Aorta (tissue), 5 donors: ENCODE results near the gene ZBTB38. TPM values are rescaled to one million over a fixed set of nuclear protein-coding genes. Genes with fewer than 3 reads are reported as not detected.

Source experiments
- ATAC-seq: fragments of 200-7000 bp; cut with Tn5 transposase; one replicate; pipeline ENCODE4 v1.9.1; 2022; ENCODE audit warnings: moderate library complexity; ENCODE audit not compliant: low FRiP score
- DNase-seq, 2 donors: peaks; one replicate each; pipeline ENCODE4 v3.0.0-alpha.2; 2020
- H3K27ac ChIP-seq, 2 donors: one replicate each; pipeline ENCODE4 v1.5.1; 2013; ENCODE audit warnings: low read length in 2 of 2, mild to moderate bottlenecking in 2 of 2, moderate library complexity in 2 of 2, control low read depth in 1 of 2, inconsistent platforms in 1 of 2, low read depth in 1 of 2
- H3K27me3 ChIP-seq, 2 donors: one replicate each; pipeline ENCODE4 v1.6.1; 2013; ENCODE audit warnings: control low read depth in 1 of 2, low read length in 1 of 2, mild to moderate bottlenecking in 1 of 2, moderate library complexity in 1 of 2; ENCODE audit not compliant: insufficient read depth in 2 of 2, control insufficient read depth in 1 of 2
- H3K36me3 ChIP-seq, 2 donors: one replicate each; pipeline ENCODE4 v1.6.1; 2013; ENCODE audit warnings: control low read depth in 1 of 2, low read length in 1 of 2, mild to moderate bottlenecking in 1 of 2; ENCODE audit not compliant: insufficient read depth in 2 of 2, control insufficient read depth in 1 of 2
- H3K4me1 ChIP-seq, 2 donors: one replicate each; pipeline ENCODE4 v1.6.1; 2013; ENCODE audit warnings: low read length in 2 of 2, control low read depth in 1 of 2, mild to moderate bottlenecking in 1 of 2, moderate library complexity in 1 of 2; ENCODE audit not compliant: insufficient read depth in 2 of 2, control insufficient read depth in 1 of 2
- H3K4me3 ChIP-seq, 2 donors: one replicate each; pipeline ENCODE4 v1.5.1; 2013; ENCODE audit warnings: low read length in 2 of 2, control low read depth in 1 of 2, mild to moderate bottlenecking in 1 of 2
- H3K9me3 ChIP-seq: one replicate; pipeline ENCODE4 v1.6.1; 2013; ENCODE audit warnings: mild to moderate bottlenecking, low read length; ENCODE audit not compliant: control insufficient read depth
- WGBS, 2 donors: extraction: QIAGEN DNeasy Blood & Tissue Kit; methylation state at CpG; one replicate each; pipeline ENCODE4 v1.1.7; 2013; 5-methylcytosine and 5-hydroxymethylcytosine counted together
- intact Hi-C, 2 donors: fragments of 100-400 bp; cut with DNase I; formaldehyde crosslinking; loops; one replicate each; pipeline versions ENCODE4 v1.14.2 to v1.15.0; 2022
- polyA plus RNA-seq, 2 donors: library from polyadenylated mRNA; stranded (reverse); fragments of 200-250 nt; gene quantifications; one replicate each; pipeline ENCODE4 v1.2.3, GENCODE V29; 2013
- total RNA-seq, 2 donors: library from RNA; stranded (reverse); fragmentation: NEBNext Ultra II Directional; extraction: Animal tissue kit (Norgen Biotek cat#: 25700); gene quantifications; one replicate each; pipeline ENCODE4 v1.2.1, GENCODE V29; 2021
- donor health status: healthy with polysubstance abuse.
- donor health status: Bipolar disorder and iron deficiency.
- donor health status: DM: no; HTN: no; CAD: no.
- donor health status: DM: no; HTN: no; CAD: no.
- donor health status: DM: yes; HTN: yes; CAD: no.

Gene ZBTB38
- total and polyA plus RNA-seq, 4 donors: 21.2 to 139 (median 83.8) TPM

DNA sequence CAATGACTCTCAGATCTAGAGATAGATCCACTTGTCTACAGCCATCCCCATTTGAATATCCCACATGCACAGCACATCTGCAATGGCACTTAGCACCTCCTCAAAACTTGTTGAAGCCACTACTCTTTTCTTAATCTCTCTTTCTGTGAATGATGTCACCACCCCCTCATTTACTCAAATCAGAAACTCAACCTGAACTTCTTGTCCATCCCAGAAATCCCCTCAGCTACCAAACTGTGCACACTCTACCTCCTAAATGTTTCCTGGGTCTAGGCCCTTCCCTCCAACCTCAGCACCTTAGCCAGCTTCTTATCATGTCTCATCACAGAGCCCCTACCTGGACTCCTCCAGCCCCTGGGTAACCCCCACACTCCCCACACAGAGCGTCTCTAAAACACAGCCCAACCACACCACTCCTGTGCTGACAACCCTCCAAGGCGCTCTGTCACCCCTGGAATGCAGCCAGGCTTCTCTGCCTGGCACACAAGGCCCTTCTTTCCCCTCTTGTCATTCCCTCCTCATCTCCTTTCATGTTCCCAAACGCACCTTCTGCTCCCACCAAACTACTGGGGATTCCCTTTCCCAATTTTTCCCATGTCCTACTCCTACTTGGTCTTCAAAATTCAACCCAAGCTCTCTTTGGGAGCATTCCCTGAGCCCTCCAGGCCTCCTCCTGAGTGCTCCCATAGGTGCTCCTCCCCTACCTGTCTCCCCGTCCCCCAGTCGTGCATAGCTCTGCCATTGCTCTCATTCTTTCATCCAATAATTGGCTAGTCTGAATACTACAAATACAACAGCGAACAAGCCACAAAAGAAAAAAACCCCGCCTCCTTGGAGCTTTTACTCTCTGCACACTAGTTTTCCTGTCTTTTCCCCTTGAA lies 39.8 kb upstream of the ZBTB38 start:
- Histone ChIP-seq H3K4me1 (no peaks in the 10 kb centered on the region), H3K27me3 (no peaks in the 10 kb centered on the region), H3K27ac (no peak overlapping the region), H3K36me3 (no peaks in the 10 kb centered on the region), H3K4me3 (no peak overlapping the region), H3K9me3 (no peaks in the 10 kb centered on the region)
- no peak for ATAC-seq
- no peak for DNase-seq
- 84 to 86% methylated on average over 7 of the region's 7 CpGs for WGBS, 2 donors
- intact Hi-C loops: no loop called here

DNA sequence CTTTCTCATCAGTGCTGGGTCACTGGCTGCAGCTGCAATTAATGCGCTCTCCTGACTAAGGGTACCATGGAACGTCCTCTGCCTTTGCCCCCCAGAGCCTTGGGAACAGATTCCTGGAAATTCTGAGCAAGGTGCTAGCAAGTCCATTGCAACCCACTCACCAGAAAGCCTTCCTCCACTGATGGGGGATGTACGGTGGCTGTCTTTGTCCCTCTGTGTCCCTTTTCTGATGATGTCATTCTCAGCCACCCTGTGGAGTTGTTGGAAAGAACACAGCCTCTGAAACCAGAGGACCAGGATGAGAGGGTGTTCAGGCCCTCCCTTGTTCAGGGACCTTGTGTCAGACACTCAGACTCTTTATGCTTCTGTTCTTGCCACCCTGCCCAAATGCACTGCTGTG lies 38.1 kb upstream of the ZBTB38 start:
- no peak overlapping the region for H3K4me3 ChIP-seq
- no peak for DNase-seq
- no peaks in the 10 kb centered on the region for H3K36me3 ChIP-seq
- H3K4me1 ChIP-seq: no peaks in the 10 kb centered on the region
- no peak for ATAC-seq
- H3K9me3 ChIP-seq: no peaks in the 10 kb centered on the region
- intact Hi-C loops: no loop called here
- no peaks in the 10 kb centered on the region for H3K27me3 ChIP-seq
- H3K27ac ChIP-seq: no peak overlapping the region
- 91 to 94% methylated on average over 3 of the region's 3 CpGs for WGBS, 2 donors

DNA sequence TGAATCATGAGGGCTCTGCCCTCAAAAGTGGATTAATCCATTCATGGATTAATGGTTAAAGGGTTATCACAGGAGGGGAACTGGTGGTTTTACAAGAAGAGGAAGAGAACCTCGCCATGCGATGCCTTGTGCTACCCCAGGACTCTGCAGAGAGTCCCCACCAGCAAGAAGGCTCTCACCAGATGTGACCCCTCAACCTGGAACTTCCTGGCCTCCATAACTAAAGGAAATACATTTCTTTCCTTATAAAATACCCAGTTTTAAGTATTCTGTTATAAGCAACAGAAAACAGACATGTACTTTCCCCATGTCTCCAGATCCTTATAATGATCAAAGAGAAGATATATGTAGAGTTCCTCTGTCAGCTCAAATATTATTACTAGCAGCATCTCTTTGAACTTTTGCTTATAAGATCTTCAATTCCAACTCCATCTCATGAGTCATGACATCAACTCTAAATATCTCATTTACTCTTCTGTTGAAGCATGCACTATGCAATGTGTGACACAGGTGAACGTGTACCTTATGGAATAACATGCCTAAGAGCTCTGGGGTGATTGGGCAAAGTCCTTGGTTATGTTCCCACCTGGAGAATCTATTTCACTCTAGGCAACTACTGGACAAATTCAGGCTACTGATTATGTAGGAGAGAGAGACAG lies 37.5 kb upstream of the ZBTB38 start:
- DNase-seq: no peak
- 97 to 99% methylated on average over 3 of the region's 3 CpGs for WGBS, 2 donors

GRCh38 chr3:141331377-141332318 lies 36.7 kb upstream of the ZBTB38 start:
- DNase-seq (peak; percentile 85 to 92), ATAC-seq (peak; percentile 74)

More for the DNA sequence above, 37.5 kb upstream of the ZBTB38 start:
- H3K36me3 ChIP-seq: no peaks in the 10 kb centered on the region
- no peaks in the 10 kb centered on the region for H3K9me3 ChIP-seq
- intact Hi-C loops: no loop called here
- H3K27ac ChIP-seq: no peak overlapping the region
- no peak overlapping the region for H3K4me3 ChIP-seq
- no peaks in the 10 kb centered on the region for H3K27me3 ChIP-seq
- ATAC-seq: no peak
- H3K4me1 ChIP-seq: no peaks in the 10 kb centered on the region

GRCh38 chr3:141332416-141332815 lies 35.9 kb upstream of the ZBTB38 start:
- intact Hi-C loops: no loop called here
- H3K27ac ChIP-seq: no peak overlapping the region
- 85 to 86% methylated on average over 5 of the region's 5 CpGs for whole genome bisulfite sequencing, 2 donors
- ATAC-seq: no peak
- no peaks in the 10 kb centered on the region for H3K4me1 ChIP-seq
- H3K4me3 ChIP-seq: no peak overlapping the region
- no peaks in the 10 kb centered on the region for H3K36me3 ChIP-seq
- H3K27me3 ChIP-seq: no peaks in the 10 kb centered on the region
- DNase-seq: no peak
- no peaks in the 10 kb centered on the region for H3K9me3 ChIP-seq

More at GRCh38 chr3:141331377-141332318, 36.7 kb upstream of the ZBTB38 start:
- Histone ChIP-seq H3K9me3 (no peaks in the 10 kb centered on the region), H3K4me3 (no peak overlapping the region), H3K4me1 (no peaks in the 10 kb centered on the region), H3K27ac (no peak overlapping the region), H3K27me3 (no peaks in the 10 kb centered on the region), H3K36me3 (no peaks in the 10 kb centered on the region)
- intact Hi-C loops: no loop called here
- WGBS, 2 donors: 55 to 59% methylated on average over 9 of the region's 9 CpGs

DNA sequence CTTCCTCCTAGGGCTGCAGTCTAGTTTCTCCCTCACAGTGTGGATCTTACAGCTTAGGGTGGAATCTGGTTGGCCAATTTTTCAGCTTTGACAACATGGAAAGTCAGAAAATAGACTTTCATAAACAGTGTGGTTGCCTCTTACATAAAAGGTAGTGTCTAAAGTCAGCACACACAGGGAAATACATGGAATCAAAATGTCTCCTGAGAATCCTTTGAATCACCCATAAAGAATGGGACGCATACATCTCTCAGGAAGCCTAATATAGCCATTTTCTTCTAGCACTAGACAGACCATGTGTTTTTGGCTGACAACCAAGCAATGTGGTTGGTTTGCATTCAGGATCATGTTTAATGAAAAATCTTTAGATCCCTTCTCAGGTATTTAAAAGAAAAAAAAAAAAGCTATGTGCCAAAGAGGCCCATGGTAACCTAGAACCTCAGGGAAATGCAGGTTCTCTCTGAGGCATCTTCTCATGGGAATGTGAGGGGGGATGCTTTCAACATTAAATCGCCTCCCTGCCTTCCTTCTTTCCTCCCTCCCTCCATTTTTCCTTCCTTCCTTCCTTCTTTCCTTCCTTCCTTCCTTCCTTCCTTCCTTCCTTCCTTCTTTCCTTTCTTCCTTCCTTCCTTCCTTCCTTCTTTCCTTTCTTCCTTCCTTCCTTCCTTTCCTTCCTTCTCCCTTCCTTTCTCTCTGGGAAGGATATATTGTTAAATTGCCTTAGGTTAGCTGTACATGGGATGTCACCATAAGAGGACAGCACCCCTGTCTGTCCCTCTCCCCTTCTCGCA lies 34.3 kb upstream of the ZBTB38 start:
- Histone ChIP-seq H3K4me3 (no peak overlapping the region), H3K27me3 (no peaks in the 10 kb centered on the region), H3K27ac (no peak overlapping the region), H3K9me3 (no peaks in the 10 kb centered on the region), H3K36me3 (no peaks in the 10 kb centered on the region), H3K4me1 (no peaks in the 10 kb centered on the region)
- peak; percentile 6 for ATAC-seq
- 94 to 97% methylated on average over 3 of the region's 3 CpGs for WGBS, 2 donors
- intact Hi-C loops: no loop called here
- no peak for DNase-seq

GRCh38 chr3:141334627-141335250 lies 33.6 kb upstream of the ZBTB38 start:
- intact Hi-C loops: no loop called here
- WGBS, 2 donors: 90 to 93% methylated on average over 11 of the region's 11 CpGs
- Histone ChIP-seq H3K4me1 (no peaks in the 10 kb centered on the region), H3K27me3 (no peaks in the 10 kb centered on the region), H3K4me3 (no peak overlapping the region), H3K9me3 (no peaks in the 10 kb centered on the region), H3K36me3 (no peaks in the 10 kb centered on the region), H3K27ac (no peak overlapping the region)
- no peak for DNase-seq
- ATAC-seq: no peak
